Aorta (tissue), 5 donors: ENCODE measurements around the gene SMARCA4. TPM values are rescaled to one million over a fixed set of nuclear protein-coding genes. Genes with fewer than 3 reads are reported as not detected.

Experiments used
- ATAC-seq: fragments of 200-7000 bp; cut with Tn5 transposase; one replicate; pipeline ENCODE4 v1.9.1; 2022; ENCODE audit warnings: moderate library complexity; ENCODE audit not compliant: low FRiP score
- DNase-seq, 2 donors: peaks; one replicate each; pipeline ENCODE4 v3.0.0-alpha.2; 2020
- H3K27ac ChIP-seq, 2 donors: one replicate each; pipeline ENCODE4 v1.5.1; 2013; ENCODE audit warnings: low read length in 2 of 2, mild to moderate bottlenecking in 2 of 2, moderate library complexity in 2 of 2, control low read depth in 1 of 2, inconsistent platforms in 1 of 2, low read depth in 1 of 2
- H3K27me3 ChIP-seq, 2 donors: one replicate each; pipeline ENCODE4 v1.6.1; 2013; ENCODE audit warnings: control low read depth in 1 of 2, low read length in 1 of 2, mild to moderate bottlenecking in 1 of 2, moderate library complexity in 1 of 2; ENCODE audit not compliant: insufficient read depth in 2 of 2, control insufficient read depth in 1 of 2
- H3K36me3 ChIP-seq, 2 donors: one replicate each; pipeline ENCODE4 v1.6.1; 2013; ENCODE audit warnings: control low read depth in 1 of 2, low read length in 1 of 2, mild to moderate bottlenecking in 1 of 2; ENCODE audit not compliant: insufficient read depth in 2 of 2, control insufficient read depth in 1 of 2
- H3K4me1 ChIP-seq, 2 donors: one replicate each; pipeline ENCODE4 v1.6.1; 2013; ENCODE audit warnings: low read length in 2 of 2, control low read depth in 1 of 2, mild to moderate bottlenecking in 1 of 2, moderate library complexity in 1 of 2; ENCODE audit not compliant: insufficient read depth in 2 of 2, control insufficient read depth in 1 of 2
- H3K4me3 ChIP-seq, 2 donors: one replicate each; pipeline ENCODE4 v1.5.1; 2013; ENCODE audit warnings: low read length in 2 of 2, control low read depth in 1 of 2, mild to moderate bottlenecking in 1 of 2
- H3K9me3 ChIP-seq: one replicate; pipeline ENCODE4 v1.6.1; 2013; ENCODE audit warnings: mild to moderate bottlenecking, low read length; ENCODE audit not compliant: control insufficient read depth
- WGBS, 2 donors: extraction: QIAGEN DNeasy Blood & Tissue Kit; methylation state at CpG; one replicate each; pipeline ENCODE4 v1.1.7; 2013; 5-methylcytosine and 5-hydroxymethylcytosine counted together
- intact Hi-C, 2 donors: fragments of 100-400 bp; cut with DNase I; formaldehyde crosslinking; loops; one replicate each; pipeline versions ENCODE4 v1.14.2 to v1.15.0; 2022
- polyA plus RNA-seq, 2 donors: library from polyadenylated mRNA; stranded (reverse); fragments of 200-250 nt; gene quantifications; one replicate each; pipeline ENCODE4 v1.2.3, GENCODE V29; 2013
- total RNA-seq, 2 donors: library from RNA; stranded (reverse); fragmentation: NEBNext Ultra II Directional; extraction: Animal tissue kit (Norgen Biotek cat#: 25700); gene quantifications; one replicate each; pipeline ENCODE4 v1.2.1, GENCODE V29; 2021
- donor health status: healthy with polysubstance abuse.
- donor health status: Bipolar disorder and iron deficiency.
- donor health status: DM: no; HTN: no; CAD: no.
- donor health status: DM: no; HTN: no; CAD: no.
- donor health status: DM: yes; HTN: yes; CAD: no.

The SMARCA4 gene
- total and polyA plus RNA-seq, 4 donors, result 17.8 to 67.4 (median 63.4) TPM

- DNase-seq (no peak), ATAC-seq (no peak)
- no peak overlapping the region for H3K27ac ChIP-seq
- no peak overlapping the region for H3K4me3 ChIP-seq
- intact Hi-C loops, result loop anchor here (2.0 to 5.0 kb wide), 4 partner anchors 44 to 92 kb away; no protein-coding TSS in a partner anchor
- WGBS, 2 donors, result 61 to 67% methylated on average over 4 of the region's 4 CpGs
- H3K9me3 ChIP-seq, result no peaks in the 10 kb centered on the region
- H3K4me1 ChIP-seq, result no peaks in the 10 kb centered on the region
- peaks cover 0 to 7% of the 10 kb centered on the region in 2 donors for H3K36me3 ChIP-seq
- no peaks in the 10 kb centered on the region for H3K27me3 ChIP-seq
Observed at GRCh38 chr19:11038511-11038910, 77.7 kb downstream of the SMARCA4 start.

DNA sequence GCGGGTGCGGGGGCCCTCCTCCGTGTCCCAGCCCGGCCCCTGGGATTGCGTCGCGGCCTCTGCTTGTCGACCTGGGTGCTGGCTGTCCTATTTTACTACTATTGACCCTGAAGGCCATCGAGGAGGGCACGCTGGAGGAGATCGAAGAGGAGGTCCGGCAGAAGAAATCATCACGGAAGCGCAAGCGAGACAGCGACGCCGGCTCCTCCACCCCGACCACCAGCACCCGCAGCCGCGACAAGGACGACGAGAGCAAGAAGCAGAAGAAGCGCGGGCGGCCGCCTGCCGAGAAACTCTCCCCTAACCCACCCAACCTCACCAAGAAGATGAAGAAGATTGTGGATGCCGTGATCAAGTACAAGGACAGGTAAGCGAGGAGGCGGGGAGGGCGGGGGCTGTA lies 80.4 kb downstream of the SMARCA4 start:
- no peak for ATAC-seq
- no peaks in the 10 kb centered on the region for H3K4me1 ChIP-seq
- WGBS, 2 donors, result 95 to 97% methylated on average over 33 of the region's 33 CpGs
- H3K36me3 ChIP-seq, result peaks cover 0 to 2% of the 10 kb centered on the region in 2 donors
- H3K27me3 ChIP-seq, result no peaks in the 10 kb centered on the region
- H3K4me3 ChIP-seq, result no peak overlapping the region
- H3K27ac ChIP-seq, result no peak overlapping the region
- intact Hi-C loops, result no loop called here
- no peaks in the 10 kb centered on the region for H3K9me3 ChIP-seq
- no peak for DNase-seq

DNA sequence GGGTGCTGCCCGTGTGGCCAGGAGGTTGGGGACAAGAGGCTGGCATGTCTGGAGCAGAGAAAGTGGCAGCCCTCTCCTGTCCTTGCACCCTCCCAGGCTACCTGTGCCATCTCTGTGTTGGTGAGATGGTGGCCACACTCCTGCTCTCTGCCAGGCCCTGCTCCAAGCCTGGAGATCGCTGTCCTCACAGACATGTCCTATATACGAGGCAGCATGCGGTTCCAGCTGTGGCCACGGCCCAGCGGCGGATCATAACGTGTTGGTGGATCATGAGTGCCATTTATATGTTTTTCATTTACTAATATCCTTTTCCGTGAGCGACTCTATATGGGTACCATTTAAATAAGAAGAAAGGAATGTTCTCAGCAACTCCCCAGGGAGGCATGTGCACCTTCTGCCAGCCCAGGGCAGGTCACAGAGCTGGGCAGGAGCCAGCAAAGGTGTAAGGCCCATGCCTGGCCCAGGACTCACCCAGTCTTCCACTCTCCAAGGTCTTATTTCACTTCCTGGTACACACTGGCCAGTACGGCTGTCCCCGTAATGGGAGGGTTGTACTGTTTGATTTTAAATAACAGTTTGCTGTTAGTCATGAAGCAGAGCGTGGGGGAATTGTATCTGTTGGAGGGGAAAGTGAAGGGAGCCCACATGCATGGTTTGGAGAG lies 81.3 kb downstream of the SMARCA4 start:
- Histone ChIP-seq H3K9me3 (no peaks in the 10 kb centered on the region), H3K4me1 (no peaks in the 10 kb centered on the region), H3K36me3 (peaks cover 0 to 2% of the 10 kb centered on the region in 2 donors), H3K27ac (no peak overlapping the region), H3K4me3 (no peak overlapping the region), H3K27me3 (no peaks in the 10 kb centered on the region)
- DNase-seq (peak in 1 of 2 donors; percentile 61), ATAC-seq (no peak)
- 85 to 87% methylated on average over 13 of the region's 13 CpGs for WGBS, 2 donors
- intact Hi-C loops, result no loop called here

DNA sequence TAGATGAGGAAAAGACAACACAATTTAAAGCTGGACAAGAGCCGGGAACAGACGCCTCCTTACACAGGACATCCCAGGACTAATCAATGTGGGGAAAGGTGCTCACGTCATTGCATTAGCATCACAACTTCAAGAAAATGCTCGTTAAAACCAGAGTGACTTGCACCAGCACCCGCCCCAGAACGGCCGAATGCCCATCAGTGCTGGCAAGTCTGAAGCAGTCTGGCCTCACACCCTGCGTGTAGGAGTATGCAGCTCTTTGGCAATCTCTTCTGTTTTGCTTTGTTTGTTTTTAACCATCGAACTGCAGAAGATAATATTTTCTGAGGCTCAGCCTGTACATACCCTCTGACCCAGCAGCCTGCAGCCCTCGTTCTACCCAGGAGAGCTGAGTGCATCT lies 83.6 kb downstream of the SMARCA4 start:
- 89 to 91% methylated on average over 10 of the region's 10 CpGs for WGBS, 2 donors
- DNase-seq (no peak), ATAC-seq (no peak)
- peaks cover 0 to 2% of the 10 kb centered on the region in 2 donors for H3K36me3 ChIP-seq
- H3K27me3 ChIP-seq, result no peaks in the 10 kb centered on the region
- no peak overlapping the region for H3K4me3 ChIP-seq
- intact Hi-C loops, result no loop called here
- no peaks in the 10 kb centered on the region for H3K9me3 ChIP-seq
- no peak overlapping the region for H3K27ac ChIP-seq
- no peaks in the 10 kb centered on the region for H3K4me1 ChIP-seq

- H3K4me3 ChIP-seq, result no peak overlapping the region
- H3K36me3 ChIP-seq, result peaks cover 0 to 2% of the 10 kb centered on the region in 2 donors
- intact Hi-C loops, result no loop called here
- H3K27me3 ChIP-seq, result no peaks in the 10 kb centered on the region
- DNase-seq, result no peak
- no peak overlapping the region for H3K27ac ChIP-seq
- WGBS, 2 donors, result 97 to 99% methylated on average over 4 of the region's 4 CpGs
- no peaks in the 10 kb centered on the region for H3K9me3 ChIP-seq
- no peaks in the 10 kb centered on the region for H3K4me1 ChIP-seq
- ATAC-seq, result no peak
Observed at GRCh38 chr19:11045536-11045935, 84.7 kb downstream of the SMARCA4 start.

- Histone ChIP-seq H3K9me3 (no peaks in the 10 kb centered on the region), H3K27ac (no peak overlapping the region), H3K4me1 (no peaks in the 10 kb centered on the region), H3K27me3 (no peaks in the 10 kb centered on the region), H3K36me3 (no peaks in the 10 kb centered on the region), H3K4me3 (no peak overlapping the region)
- WGBS, 2 donors, result 90 to 92% methylated on average over 14 of the region's 14 CpGs
- no peak for DNase-seq
- intact Hi-C loops, result no loop called here
- ATAC-seq, result no peak
Observed at GRCh38 chr19:11046605-11047354, 86.0 kb downstream of the SMARCA4 start.

GRCh38 chr19:11047866-11048265 lies 87.0 kb downstream of the SMARCA4 start:
- no peak for ATAC-seq
- H3K27ac ChIP-seq, result no peak overlapping the region
- no peaks in the 10 kb centered on the region for H3K9me3 ChIP-seq
- H3K4me3 ChIP-seq, result no peak overlapping the region
- DNase-seq, result no peak
- 92 to 93% methylated on average over 4 of the region's 4 CpGs for WGBS, 2 donors
- H3K36me3 ChIP-seq, result no peaks in the 10 kb centered on the region
- H3K4me1 ChIP-seq, result no peaks in the 10 kb centered on the region
- no peaks in the 10 kb centered on the region for H3K27me3 ChIP-seq
- intact Hi-C loops, result no loop called here

DNA sequence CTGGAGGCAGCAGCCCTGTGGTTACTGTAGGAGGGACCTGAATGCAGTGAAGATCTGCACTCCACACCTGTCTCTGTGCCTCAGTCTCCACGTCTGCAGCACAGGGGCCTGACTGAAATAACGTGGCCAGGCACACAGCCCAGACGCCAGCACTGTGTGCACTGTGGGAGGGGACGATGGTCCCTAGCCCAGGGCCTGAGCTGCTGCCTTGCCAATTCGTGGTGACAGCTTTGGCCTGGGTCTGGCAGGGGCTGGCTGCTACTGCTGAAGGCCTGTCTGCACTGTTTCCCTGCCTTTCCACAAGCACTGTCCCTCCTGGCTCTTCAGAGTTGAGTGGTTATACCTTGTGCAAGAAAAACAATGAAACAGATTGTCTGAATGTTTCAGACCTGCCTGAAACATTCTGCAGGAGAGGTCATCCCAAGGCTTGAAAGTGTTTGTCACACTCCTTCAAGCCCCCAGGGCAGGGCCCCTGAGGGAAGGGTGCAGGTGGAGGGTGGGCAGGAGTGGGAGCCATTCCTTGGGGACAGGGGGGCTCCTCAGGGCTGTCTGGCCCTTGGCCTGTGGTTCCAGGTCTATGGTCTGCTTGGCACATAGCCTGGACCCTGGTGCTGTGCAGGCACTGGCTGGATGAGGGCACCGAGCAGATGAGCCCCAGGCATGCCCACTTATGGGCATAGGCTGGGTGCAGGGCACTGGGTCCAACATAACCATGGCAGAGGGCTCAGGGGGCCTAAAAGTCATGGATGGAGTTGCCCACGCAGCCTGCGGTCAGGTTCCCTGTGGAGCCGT lies 89.7 kb downstream of the SMARCA4 start:
- no peaks in the 10 kb centered on the region for H3K27me3 ChIP-seq
- H3K4me3 ChIP-seq, result no peak overlapping the region
- 56 to 57% methylated on average over 9 of the region's 9 CpGs for WGBS, 2 donors
- no peak overlapping the region for H3K27ac ChIP-seq
- no peaks in the 10 kb centered on the region for H3K36me3 ChIP-seq
- no peaks in the 10 kb centered on the region for H3K9me3 ChIP-seq
- DNase-seq (no peak), ATAC-seq (no peak)
- no peaks in the 10 kb centered on the region for H3K4me1 ChIP-seq
- intact Hi-C loops, result no loop called here
